Measurements from ENCODE around the gene SERPINE1.
A peak's percentile ranks its signal among the peaks of the same experiment; 100 is the strongest.
"Not testable (repeated sequence)": the region's sequence is repeated elsewhere in the genome, so short reads cannot be mapped to it uniquely, and the experiment has no call there.

SERPINE1 gene

GRCh38 chr7:101111261-101111660 is 15.6 kb upstream of the SERPINE1 start:
- no peak for DNase-seq (ENCODE audit: low read depth)
- no peak for TF ChIP-seq CTCF (IDR thresholded peaks at IDR 0.05; ENCODE audit: insufficient read depth, low read depth, low read length, missing control alignments)
- H3K4me3 ChIP-seq (ENCODE audit: low read length): no peak overlapping the region

- H3K4me3 ChIP-seq (ENCODE audit: low read length): no peak overlapping the region
- TF ChIP-seq CTCF (IDR thresholded peaks at IDR 0.05; ENCODE audit: insufficient read depth, low read depth, low read length, missing control alignments): no peak
- no peak for DNase-seq (ENCODE audit: low read depth)
Measured at GRCh38 chr7:101112233-101112632, 14.7 kb upstream of the SERPINE1 start.

GRCh38 chr7:101113140-101113539 is 13.8 kb upstream of the SERPINE1 start:
- not testable (repeated sequence) for H3K4me3 ChIP-seq (ENCODE audit: low read length); DNase-seq (ENCODE audit: low read depth)

- no peak for TF ChIP-seq CTCF (IDR thresholded peaks at IDR 0.05; ENCODE audit: insufficient read depth, low read depth, low read length, missing control alignments)
- DNase-seq (ENCODE audit: low read depth): no peak
- no peak overlapping the region for H3K4me3 ChIP-seq (ENCODE audit: low read length)
Measured at GRCh38 chr7:101113836-101114235, 13.1 kb upstream of the SERPINE1 start.

- TF ChIP-seq CTCF (IDR thresholded peaks at IDR 0.05; ENCODE audit: insufficient read depth, low read depth, low read length, missing control alignments): no peak
- H3K4me3 ChIP-seq (ENCODE audit: low read length): no peak overlapping the region
Measured at GRCh38 chr7:101114492-101114891, 12.4 kb upstream of the SERPINE1 start.

GRCh38 chr7:101115215-101115614 is 11.7 kb upstream of the SERPINE1 start:
- no peak for TF ChIP-seq CTCF (IDR thresholded peaks at IDR 0.05; ENCODE audit: insufficient read depth, low read depth, low read length, missing control alignments)
- no peak for DNase-seq (ENCODE audit: low read depth)
- H3K4me3 ChIP-seq (ENCODE audit: low read length): no peak overlapping the region

More at GRCh38 chr7:101114492-101114891, 12.4 kb upstream of the SERPINE1 start:
- DNase-seq (ENCODE audit: low read depth): peak; percentile 56

GRCh38 chr7:101116898-101117297 is 10.0 kb upstream of the SERPINE1 start:
- H3K4me3 ChIP-seq (ENCODE audit: low read length): no peak overlapping the region
- DNase-seq (ENCODE audit: low read depth): no peak
- no peak for TF ChIP-seq CTCF (IDR thresholded peaks at IDR 0.05; ENCODE audit: insufficient read depth, low read depth, low read length, missing control alignments)

- H3K4me3 ChIP-seq (ENCODE audit: low read length): no peak overlapping the region
- TF ChIP-seq CTCF (IDR thresholded peaks at IDR 0.05; ENCODE audit: insufficient read depth, low read depth, low read length, missing control alignments): no peak
- no peak for DNase-seq (ENCODE audit: low read depth)
Measured at GRCh38 chr7:101118856-101119255, 8.0 kb upstream of the SERPINE1 start.

All from epithelial cell of esophagus (primary cell).